Testis (tissue), 3 donors: ENCODE results near the gene RASSF1. TPM values are rescaled to one million over a fixed set of nuclear protein-coding genes. Genes with fewer than 3 reads are reported as not detected.

Experiments used
- DNase-seq: peaks from one replicate; pipeline ENCODE4 v3.0.0-alpha.2; 2019
- H3K27ac ChIP-seq, 2 donors: fragments of 200-600 bp; sonication (generic); one replicate each; pipeline ENCODE4 v1.5.1; 2019
- H3K27me3 ChIP-seq: fragments of 200-600 bp; sonication (generic); one replicate; pipeline ENCODE4 v1.5.1; 2019
- H3K36me3 ChIP-seq: fragments of 200-600 bp; sonication (generic); one replicate; pipeline ENCODE4 v1.5.1; 2017; ENCODE audit warnings: low read depth; ENCODE audit errors: missing control alignments
- H3K4me1 ChIP-seq: fragments of 200-600 bp; sonication (generic); one replicate; pipeline ENCODE4 v1.5.1; 2019
- H3K4me3 ChIP-seq, 2 donors: fragments of 200-600 bp; sonication (generic); one replicate each; pipeline ENCODE4 v1.5.1; 2017 to 2019
- H3K9me3 ChIP-seq: fragments of 200-600 bp; sonication (generic); one replicate; pipeline ENCODE4 v1.5.1; 2017
- POLR2A ChIP-seq: fragments of 450-650 bp; IDR thresholded peaks from one replicate; pipeline ENCODE4 v1.6.1; 2017; ENCODE audit warnings: antibody characterized with exemption, mild to moderate bottlenecking, moderate library complexity
- WGBS, 2 donors: methylation state at CpG; one replicate each; pipeline ENCODE4 v1.1.5; 2018; 5-methylcytosine and 5-hydroxymethylcytosine counted together
- intact Hi-C: fragments of 100-400 bp; cut with DNase I; formaldehyde crosslinking; loops from one replicate; pipeline ENCODE4 v1.15.1; 2023; ENCODE audit warnings: low total_unique reads
- polyA plus RNA-seq: library from polyadenylated mRNA; stranded (reverse); fragments of 350-450 nt; fragmentation: Illumina TruSeq; extraction: RNeasy Lipid Tissue Mini Kit (QIAGEN cat#74804); gene quantifications from one replicate; pipeline ENCODE4 v1.2.3, GENCODE V29; 2014; ENCODE audit warnings: low read depth, low replicate concordance; ENCODE audit not compliant: insufficient read depth
- total RNA-seq, 2 donors: library from RNA; depleted of rRNA; stranded (reverse); fragments of >200 nt; gene quantifications; one replicate each; pipeline ENCODE4 v1.2.3, GENCODE V29; 2016
- TF ChIP-seq, protein P1 (sequence below), 3 experiments: fragments of 450-650 bp in 2 of 3; fragments of 200-600 bp in 1 of 3; sonication (generic) in 1 of 3; IDR thresholded peaks; one replicate each; pipeline ENCODE4 v1.5.1; 2016 to 2019; ENCODE audit warnings: antibody characterized with exemption in 3 of 3, mild to moderate bottlenecking in 2 of 3, moderate library complexity in 1 of 3

The RASSF1 gene
- total and polyA plus RNA-seq, 3 donors from 2014 or later = 50.0 to 60.1 (median 52.2) TPM

DNA sequence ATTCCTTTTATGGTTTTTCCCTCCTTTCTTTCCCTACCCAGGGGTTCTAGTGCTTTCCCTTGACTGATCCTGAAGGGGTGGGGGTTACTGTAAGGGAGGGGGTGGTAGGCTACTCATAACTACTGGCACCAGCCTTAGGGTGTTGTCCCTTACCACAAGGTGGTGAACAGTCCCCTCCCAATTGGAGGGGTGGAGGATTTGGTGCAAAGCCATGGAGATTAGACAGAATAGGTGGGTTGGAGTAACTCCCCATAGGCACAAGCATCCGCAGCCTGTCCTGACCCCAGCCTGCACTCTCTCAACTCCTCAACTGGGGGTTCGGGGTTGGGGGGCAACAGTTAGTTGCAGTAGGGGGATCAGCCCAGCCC is 15.5 kb downstream of the RASSF1 start:
- no peaks in the 10 kb centered on the region for H3K27me3 ChIP-seq
- no peak overlapping the region for H3K4me3 ChIP-seq
- no peaks in the 10 kb centered on the region for H3K36me3 ChIP-seq
- TF ChIP-seq, protein P1, sequence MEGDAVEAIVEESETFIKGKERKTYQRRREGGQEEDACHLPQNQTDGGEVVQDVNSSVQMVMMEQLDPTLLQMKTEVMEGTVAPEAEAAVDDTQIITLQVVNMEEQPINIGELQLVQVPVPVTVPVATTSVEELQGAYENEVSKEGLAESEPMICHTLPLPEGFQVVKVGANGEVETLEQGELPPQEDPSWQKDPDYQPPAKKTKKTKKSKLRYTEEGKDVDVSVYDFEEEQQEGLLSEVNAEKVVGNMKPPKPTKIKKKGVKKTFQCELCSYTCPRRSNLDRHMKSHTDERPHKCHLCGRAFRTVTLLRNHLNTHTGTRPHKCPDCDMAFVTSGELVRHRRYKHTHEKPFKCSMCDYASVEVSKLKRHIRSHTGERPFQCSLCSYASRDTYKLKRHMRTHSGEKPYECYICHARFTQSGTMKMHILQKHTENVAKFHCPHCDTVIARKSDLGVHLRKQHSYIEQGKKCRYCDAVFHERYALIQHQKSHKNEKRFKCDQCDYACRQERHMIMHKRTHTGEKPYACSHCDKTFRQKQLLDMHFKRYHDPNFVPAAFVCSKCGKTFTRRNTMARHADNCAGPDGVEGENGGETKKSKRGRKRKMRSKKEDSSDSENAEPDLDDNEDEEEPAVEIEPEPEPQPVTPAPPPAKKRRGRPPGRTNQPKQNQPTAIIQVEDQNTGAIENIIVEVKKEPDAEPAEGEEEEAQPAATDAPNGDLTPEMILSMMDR (IDR thresholded peaks at IDR 0.05) = no peak
- no peak for TF ChIP-seq POLR2A
- H3K27ac ChIP-seq = peak overlapping the region in 1 of 2 donors; percentile 96
- WGBS, 2 donors = 87 to 90% methylated on average over 2 of the region's 2 CpGs
- H3K4me1 ChIP-seq = peaks cover 46% of the 10 kb centered on the region
- intact Hi-C loops = loop anchor here (10.0 kb wide), 1 partner anchor 70 kb away; no protein-coding TSS in a partner anchor
- no peaks in the 10 kb centered on the region for H3K9me3 ChIP-seq
- DNase-seq = no peak

DNA sequence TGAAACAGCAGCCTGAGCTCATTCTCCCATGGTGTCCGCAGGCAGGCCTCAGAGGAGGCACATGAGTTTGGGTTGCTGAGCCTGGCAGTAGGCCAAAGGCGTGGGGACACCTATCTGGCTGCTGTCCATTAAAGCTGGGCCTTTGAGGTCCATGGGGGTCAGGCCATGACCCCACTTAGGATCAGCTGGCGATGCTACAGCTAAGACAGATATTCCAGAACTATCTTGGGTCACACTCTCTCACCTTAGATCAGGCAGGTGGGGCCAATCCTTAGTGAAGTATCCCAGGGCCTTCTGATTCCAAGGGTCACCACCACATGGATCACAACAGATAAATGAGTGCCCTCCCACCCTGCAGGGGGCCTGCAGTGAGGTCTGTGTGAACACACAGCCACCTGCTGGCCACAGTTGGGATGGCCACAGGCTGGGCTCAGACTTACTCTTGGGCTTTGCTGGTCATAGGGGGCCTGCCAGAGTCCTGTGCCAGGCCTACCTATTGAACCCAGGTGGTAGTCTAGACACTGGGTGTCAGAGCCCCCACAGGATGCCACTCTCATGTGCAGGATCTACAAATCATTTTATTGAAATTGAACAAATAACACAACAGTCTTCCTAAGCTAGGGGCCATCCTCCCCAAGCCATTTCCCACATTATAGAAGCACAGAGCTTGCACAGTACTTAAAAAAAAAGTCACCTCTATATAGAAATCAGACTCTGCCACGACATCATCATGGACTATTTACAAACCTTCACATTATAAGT is 16.1 kb downstream of the RASSF1 start:
- H3K27me3 ChIP-seq = no peaks in the 10 kb centered on the region
- intact Hi-C loops = loop anchor here (10.0 kb wide), 1 partner anchor 70 kb away; no protein-coding TSS in a partner anchor
- no peak for TF ChIP-seq POLR2A
- TF ChIP-seq, protein P1 (IDR thresholded peaks at IDR 0.05) = peak; percentile 69 to 83 (median 77)
- peak overlapping the region in 1 of 2 donors; percentile 96 for H3K27ac ChIP-seq
- H3K4me3 ChIP-seq = no peak overlapping the region
- H3K36me3 ChIP-seq = no peaks in the 10 kb centered on the region
- no peaks in the 10 kb centered on the region for H3K9me3 ChIP-seq
- 32 to 52% methylated on average over 2 to 4 of the region's 4 CpGs for WGBS, 2 donors
- peak; percentile 78 for DNase-seq
- peaks cover 52% of the 10 kb centered on the region for H3K4me1 ChIP-seq

DNA sequence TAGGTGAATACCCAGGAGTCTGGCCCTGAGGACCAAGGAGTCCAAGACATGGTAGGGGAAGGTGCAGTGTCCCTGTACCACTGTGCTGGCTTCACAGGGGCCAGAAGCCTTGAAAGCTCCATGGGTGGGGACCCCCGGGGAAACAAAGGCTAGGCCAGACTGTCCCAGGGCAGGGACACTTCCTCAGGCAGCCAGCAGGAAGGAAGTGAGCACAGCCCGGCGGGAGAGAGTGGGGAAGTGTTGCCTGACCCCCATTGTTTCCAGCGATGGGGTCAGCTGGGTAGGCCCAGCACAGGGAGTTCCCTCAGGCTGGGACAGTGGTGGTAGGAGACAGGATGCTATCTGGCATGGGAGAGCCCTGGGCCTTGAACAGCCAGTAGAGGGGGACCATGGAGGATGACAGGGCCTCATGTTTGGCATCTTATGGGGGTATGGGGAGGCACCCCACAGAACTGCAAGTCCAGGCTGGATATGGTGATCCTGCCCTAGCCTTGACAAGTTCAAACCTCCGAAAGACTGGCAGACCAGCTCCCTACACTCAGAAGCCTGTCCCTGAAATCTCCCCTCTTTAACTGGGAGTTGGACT is 16.9 kb downstream of the RASSF1 start:
- peaks cover 52% of the 10 kb centered on the region for H3K4me1 ChIP-seq
- H3K36me3 ChIP-seq = no peaks in the 10 kb centered on the region
- DNase-seq = no peak
- intact Hi-C loops = loop anchor here (10.0 kb wide), 1 partner anchor 69 kb away; no protein-coding TSS in a partner anchor
- peak overlapping the region in 1 of 2 donors; percentile 96 for H3K27ac ChIP-seq
- no peak for TF ChIP-seq POLR2A
- TF ChIP-seq, protein P1 (IDR thresholded peaks at IDR 0.05) = no peak
- H3K4me3 ChIP-seq = no peak overlapping the region
- H3K27me3 ChIP-seq = no peaks in the 10 kb centered on the region
- no peaks in the 10 kb centered on the region for H3K9me3 ChIP-seq
- 56% methylated on average over 4 to 5 of the region's 5 CpGs for WGBS, 2 donors

DNA sequence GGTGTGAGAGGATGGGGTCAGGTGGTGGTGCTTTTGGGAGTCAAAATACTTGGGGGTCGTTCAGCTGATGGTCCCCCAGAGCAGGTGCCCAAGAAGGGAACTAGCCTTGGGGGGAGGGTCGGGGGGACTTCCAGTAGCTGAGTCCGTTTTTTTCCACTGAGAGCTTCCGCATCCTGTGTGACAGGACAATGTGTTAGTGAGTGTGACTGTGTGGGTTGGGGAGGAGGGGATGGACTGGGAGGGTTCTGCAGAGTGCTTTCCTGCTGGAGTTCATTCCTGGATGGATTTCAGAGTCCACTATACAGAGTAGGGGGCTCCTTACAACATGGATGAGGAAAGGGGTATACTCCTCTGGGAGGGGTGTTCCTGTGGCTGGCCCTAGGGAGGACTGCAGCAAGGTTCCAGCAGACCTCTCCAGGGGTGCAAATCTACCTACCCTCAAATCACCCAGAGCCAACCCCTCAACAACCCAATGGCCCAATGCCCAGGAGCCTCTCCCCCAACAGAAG is 17.5 kb downstream of the RASSF1 start:
- H3K36me3 ChIP-seq = no peaks in the 10 kb centered on the region
- peak overlapping the region; percentile 93 to 96 for H3K27ac ChIP-seq
- TF ChIP-seq, protein P1 (IDR thresholded peaks at IDR 0.05) = no peak
- no peak for TF ChIP-seq POLR2A
- 25 to 31% methylated on average over 4 of the region's 4 CpGs for WGBS, 2 donors
- H3K27me3 ChIP-seq = no peaks in the 10 kb centered on the region
- H3K4me3 ChIP-seq = no peak overlapping the region
- no peak for DNase-seq
- intact Hi-C loops = loop anchor here (10.0 kb wide), 1 partner anchor 68 kb away; no protein-coding TSS in a partner anchor
- no peaks in the 10 kb centered on the region for H3K9me3 ChIP-seq
- peaks cover 48% of the 10 kb centered on the region for H3K4me1 ChIP-seq
